Fibroblast of villous mesenchyme (primary cell): Measurements from ENCODE around the gene NIFK. TPM values are rescaled to one million over a fixed set of nuclear protein-coding genes. Genes with fewer than 3 reads are reported as not detected.

ENCODE experiments used
- DNase-seq: peaks from one replicate; pipeline ENCODE4 v3.0.0-alpha.2; 2010; ENCODE audit warnings: low read depth
- H3K4me3 ChIP-seq: 2 replicates; pipeline ENCODE4 v1.5.1; 2011; ENCODE audit warnings: low read depth, mild to moderate bottlenecking, low read length
- CTCF ChIP-seq: IDR thresholded peaks from 2 replicates; pipeline ENCODE4 v1.5.1; 2012; ENCODE audit warnings: low read depth, mild to moderate bottlenecking, low read length; ENCODE audit not compliant: insufficient read depth
- total RNA-seq: library from RNA; depleted of rRNA; stranded (reverse); fragments of >200 nt; gene quantifications from 2 replicates; pipeline ENCODE4 v1.2.3, GENCODE V29; 2012

Gene NIFK
- total RNA-seq, 1 donor, result 50.1 TPM

- H3K4me3 ChIP-seq, result no peak overlapping the region
- no peak for TF ChIP-seq CTCF
- DNase-seq, result no peak
Measured at GRCh38 chr2:121731366-121731765, 5.3 kb downstream of the NIFK start.

- DNase-seq, result no peak
- no peak overlapping the region for H3K4me3 ChIP-seq
- TF ChIP-seq CTCF, result no peak
Measured at GRCh38 chr2:121727950-121728349, 8.7 kb downstream of the NIFK start.

- no peak overlapping the region for H3K4me3 ChIP-seq
- DNase-seq, result no peak
- TF ChIP-seq CTCF, result no peak
Measured at GRCh38 chr2:121727332-121727731, 9.3 kb downstream of the NIFK start.

GRCh38 chr2:121723316-121723715 lies 13.4 kb downstream of the NIFK start:
- no peak overlapping the region for H3K4me3 ChIP-seq
- no peak for DNase-seq
- TF ChIP-seq CTCF, result no peak

- TF ChIP-seq CTCF, result no peak
- peak; percentile 56 for DNase-seq
- H3K4me3 ChIP-seq, result no peak overlapping the region
Measured at GRCh38 chr2:121722479-121722878, 14.2 kb downstream of the NIFK start.

GRCh38 chr2:121721926-121722325 lies 14.7 kb downstream of the NIFK start:
- TF ChIP-seq CTCF, result no peak
- DNase-seq, result peak; percentile 84
- no peak overlapping the region for H3K4me3 ChIP-seq

- H3K4me3 ChIP-seq, result no peak overlapping the region
- TF ChIP-seq CTCF, result no peak
- no peak for DNase-seq
Measured at GRCh38 chr2:121717529-121717928, 19.1 kb downstream of the NIFK start.
